Stimulated activated CD8-positive, alpha-beta memory T cell treated with anti-CD3 and anti-CD28 coated beads, Interleukin-15, amount 100 ng/mL, for 24 hours (primary cell): Measurements from ENCODE around the gene DNAH2.
"Not testable (repeated sequence)": the region's sequence is repeated elsewhere in the genome, so short reads cannot be mapped to it uniquely, and the experiment has no call there.

Source experiments
- DNase-seq: peaks from one replicate; pipeline ENCODE4 v3.0.0-alpha.2; 2020; ENCODE audit warnings: low read depth

The DNAH2 gene

GRCh38 chr17:7850701-7851437 lies 133.3 kb downstream of the DNAH2 start:
- no peak for DNase-seq

DNA sequence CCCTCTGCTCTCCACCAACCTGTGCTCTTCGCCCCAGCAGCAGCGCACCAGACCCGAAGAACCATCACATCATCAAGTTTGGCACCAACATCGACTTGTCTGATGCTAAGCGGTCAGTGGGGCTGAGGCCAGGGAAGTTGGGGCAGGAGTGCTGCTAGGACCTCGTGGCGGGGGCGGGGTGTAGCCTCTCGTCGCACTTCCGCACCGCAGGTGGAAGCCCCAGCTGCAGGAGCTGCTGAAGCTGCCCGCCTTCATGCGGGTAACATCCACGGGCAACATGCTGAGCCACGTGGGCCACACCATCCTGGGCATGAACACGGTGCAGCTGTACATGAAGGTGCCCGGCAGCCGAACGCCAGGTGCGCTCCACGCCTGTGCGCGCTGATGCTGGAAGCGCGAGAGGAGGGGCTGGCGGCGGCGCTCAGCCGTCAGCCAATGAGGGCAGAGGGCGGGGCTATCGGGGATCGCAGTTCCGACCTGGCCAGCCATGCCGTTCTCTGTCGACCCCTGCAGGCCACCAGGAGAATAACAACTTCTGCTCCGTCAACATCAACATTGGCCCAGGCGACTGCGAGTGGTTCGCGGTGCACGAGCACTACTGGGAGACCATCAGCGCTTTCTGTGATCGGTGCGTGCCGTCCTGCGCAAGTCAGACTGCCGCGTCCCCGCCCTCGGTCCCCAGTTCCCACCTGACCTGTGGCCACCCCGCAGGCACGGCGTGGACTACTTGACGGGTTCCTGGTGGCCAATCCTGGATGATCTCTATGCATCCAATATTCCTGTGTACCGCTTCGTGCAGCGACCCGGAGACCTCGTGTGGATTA lies 134.1 kb downstream of the DNAH2 start:
- peak; percentile 75 for DNase-seq

DNA sequence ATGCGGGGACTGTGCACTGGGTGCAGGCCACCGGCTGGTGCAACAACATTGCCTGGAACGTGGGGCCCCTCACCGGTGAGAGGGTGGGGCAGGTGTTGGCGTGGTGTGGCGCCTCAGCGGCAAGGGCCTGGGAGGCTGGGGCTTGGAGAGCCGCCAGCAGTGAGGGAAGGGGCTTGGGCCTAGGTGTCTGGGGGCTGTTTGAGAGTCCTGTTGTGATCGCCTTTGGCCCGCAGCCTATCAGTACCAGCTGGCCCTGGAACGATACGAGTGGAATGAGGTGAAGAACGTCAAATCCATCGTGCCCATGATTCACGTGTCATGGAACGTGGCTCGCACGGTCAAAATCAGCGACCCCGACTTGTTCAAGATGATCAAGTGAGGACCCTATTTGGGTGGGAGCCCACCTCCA lies 134.7 kb downstream of the DNAH2 start:
- no peak for DNase-seq

DNA sequence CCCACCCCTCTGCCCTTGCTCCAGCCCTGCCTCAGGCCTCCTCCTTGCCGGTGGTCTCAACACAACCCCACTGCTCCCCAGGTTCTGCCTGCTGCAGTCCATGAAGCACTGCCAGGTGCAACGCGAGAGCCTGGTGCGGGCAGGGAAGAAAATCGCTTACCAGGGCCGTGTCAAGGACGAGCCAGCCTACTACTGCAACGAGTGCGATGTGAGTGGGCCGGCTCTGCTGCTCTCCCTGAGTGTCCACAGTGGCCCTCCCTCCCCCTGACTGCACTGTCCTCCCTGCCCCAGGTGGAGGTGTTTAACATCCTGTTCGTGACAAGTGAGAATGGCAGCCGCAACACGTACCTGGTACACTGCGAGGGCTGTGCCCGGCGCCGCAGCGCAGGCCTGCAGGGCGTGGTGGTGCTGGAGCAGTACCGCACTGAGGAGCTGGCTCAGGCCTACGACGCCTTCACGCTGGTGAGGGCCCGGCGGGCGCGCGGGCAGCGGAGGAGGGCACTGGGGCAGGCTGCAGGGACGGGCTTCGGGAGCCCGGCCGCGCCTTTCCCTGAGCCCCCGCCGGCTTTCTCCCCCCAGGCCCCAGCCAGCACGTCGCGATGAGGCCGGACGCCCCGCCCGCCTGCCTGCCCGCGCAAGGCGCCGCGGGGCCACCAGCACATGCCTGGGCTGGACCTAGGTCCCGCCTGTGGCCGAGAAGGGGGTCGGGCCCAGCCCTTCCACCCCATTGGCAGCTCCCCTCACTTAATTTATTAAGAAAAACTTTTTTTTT lies 135.6 kb downstream of the DNAH2 start:
- no peak for DNase-seq

DNA sequence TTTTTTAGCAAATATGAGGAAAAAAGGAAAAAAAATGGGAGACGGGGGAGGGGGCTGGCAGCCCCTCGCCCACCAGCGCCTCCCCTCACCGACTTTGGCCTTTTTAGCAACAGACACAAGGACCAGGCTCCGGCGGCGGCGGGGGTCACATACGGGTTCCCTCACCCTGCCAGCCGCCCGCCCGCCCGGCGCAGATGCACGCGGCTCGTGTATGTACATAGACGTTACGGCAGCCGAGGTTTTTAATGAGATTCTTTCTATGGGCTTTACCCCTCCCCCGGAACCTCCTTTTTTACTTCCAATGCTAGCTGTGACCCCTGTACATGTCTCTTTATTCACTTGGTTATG lies 136.1 kb downstream of the DNAH2 start:
- DNase-seq, result no peak

DNA sequence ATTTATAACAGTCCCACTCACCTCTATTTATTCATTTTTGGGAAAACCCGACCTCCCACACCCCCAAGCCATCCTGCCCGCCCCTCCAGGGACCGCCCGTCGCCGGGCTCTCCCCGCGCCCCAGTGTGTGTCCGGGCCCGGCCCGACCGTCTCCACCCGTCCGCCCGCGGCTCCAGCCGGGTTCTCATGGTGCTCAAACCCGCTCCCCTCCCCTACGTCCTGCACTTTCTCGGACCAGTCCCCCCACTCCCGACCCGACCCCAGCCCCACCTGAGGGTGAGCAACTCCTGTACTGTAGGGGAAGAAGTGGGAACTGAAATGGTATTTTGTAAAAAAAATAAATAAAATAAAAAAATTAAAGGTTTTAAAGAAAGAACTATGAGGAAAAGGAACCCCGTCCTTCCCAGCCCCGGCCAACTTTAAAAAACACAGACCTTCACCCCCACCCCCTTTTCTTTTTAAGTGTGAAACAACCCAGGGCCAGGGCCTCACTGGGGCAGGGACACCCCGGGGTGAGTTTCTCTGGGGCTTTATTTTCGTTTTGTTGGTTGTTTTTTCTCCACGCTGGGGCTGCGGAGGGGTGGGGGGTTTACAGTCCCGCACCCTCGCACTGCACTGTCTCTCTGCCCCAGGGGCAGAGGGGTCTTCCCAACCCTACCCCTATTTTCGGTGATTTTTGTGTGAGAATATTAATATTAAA lies 136.7 kb downstream of the DNAH2 start:
- no peak for DNase-seq

- no peak for DNase-seq
These were observed 137.5 kb downstream of the DNAH2 start, which contains the start of gene TMEM88 for GRCh38 chr17:7854851-7855659. Gene TMEM88, plus strand, starts transcription at chr17:7855066. Its CDS starts 9 bp downstream, at chr17:7855075.

GRCh38 chr17:7855660-7856010 lies 138.1 kb downstream of the DNAH2 start:
- DNase-seq, result no peak

- DNase-seq, result no peak
These were observed 138.7 kb downstream of the DNAH2 start for GRCh38 chr17:7856011-7856810.

GRCh38 chr17:7856811-7857712 lies 139.5 kb downstream of the DNAH2 start, which contains the start of gene NAA38:
Gene NAA38, minus strand, starts transcription at chr17:7857559. Its CDS starts 96 bp downstream, at chr17:7857463.
- DNase-seq, result peak; percentile 71

GRCh38 chr17:7857713-7858521 lies 140.4 kb downstream of the DNAH2 start, which contains the start of gene CYB5D1:
Gene CYB5D1, plus strand, starts transcription at chr17:7858003. Its CDS starts 132 bp downstream, at chr17:7858135.
- DNase-seq, result peak; percentile 68

- no peak for DNase-seq
These were observed 140.9 kb downstream of the DNAH2 start for GRCh38 chr17:7858522-7858810.

GRCh38 chr17:7859028-7859427 lies 141.5 kb downstream of the DNAH2 start:
- no peak for DNase-seq

GRCh38 chr17:7862692-7863437 lies 145.3 kb downstream of the DNAH2 start:
- no peak for DNase-seq

DNA sequence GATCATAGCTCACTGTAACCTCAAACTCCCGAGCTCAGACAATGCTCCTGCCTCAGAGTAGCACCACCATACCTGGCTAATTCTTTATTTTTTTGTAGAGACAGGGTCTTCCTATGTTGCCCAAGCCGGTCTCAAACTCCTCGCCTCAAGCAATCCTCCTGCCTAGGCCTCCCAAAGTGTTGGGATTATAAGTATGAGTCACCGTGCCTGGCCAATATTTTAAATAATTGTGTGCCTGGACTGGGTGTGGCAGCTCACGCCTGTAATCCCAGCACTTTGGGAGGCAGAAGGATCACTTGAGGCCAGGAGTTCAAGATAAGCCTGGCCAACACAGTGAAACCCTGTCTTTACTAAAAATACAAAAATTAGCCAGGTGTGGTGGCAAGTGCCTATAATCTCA lies 146.8 kb downstream of the DNAH2 start:
- DNase-seq, result not testable (repeated sequence)

DNA sequence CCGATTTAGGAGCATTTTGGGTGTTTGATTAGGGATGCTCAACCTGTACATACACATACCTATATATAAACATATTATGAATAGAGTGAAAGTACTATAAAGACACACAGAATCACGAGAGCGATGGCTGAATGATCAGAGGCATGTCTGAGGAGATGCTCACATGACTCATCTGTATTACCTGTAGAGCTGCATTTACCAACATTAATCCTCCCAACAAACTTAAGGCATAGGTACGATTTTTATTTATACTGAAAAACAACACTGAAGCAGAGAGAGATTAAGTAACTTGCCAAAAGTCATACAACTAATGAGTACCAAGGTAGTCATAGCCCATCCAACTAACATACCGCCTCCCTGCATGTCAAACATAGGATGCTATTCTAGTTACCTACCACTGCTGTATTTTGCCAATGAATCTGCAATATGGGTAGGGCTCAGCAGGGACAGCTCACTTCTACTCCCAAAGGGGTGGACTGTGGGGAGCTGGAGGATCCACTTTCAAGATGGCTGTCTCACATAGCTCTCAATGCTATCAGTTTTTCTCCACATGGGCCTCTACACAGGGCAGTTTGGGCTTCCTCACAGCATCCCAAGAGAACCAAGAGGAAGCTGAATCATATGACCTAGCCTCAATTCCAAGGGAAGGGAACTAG lies 147.6 kb downstream of the DNAH2 start:
- no peak for DNase-seq

- no peak for DNase-seq
These were observed 150.4 kb downstream of the DNAH2 start for GRCh38 chr17:7867881-7868329.
